LNCAP (cell line): Measurements from ENCODE around the gene ESR1.

ENCODE experiments used
- TF ChIP-seq, protein P1 (sequence below): fragments of 450-650 bp; IDR thresholded peaks from 2 replicates; pipeline ENCODE4 v1.5.1; 2017; ENCODE audit warnings: mild to moderate bottlenecking

The ESR1 gene

DNA sequence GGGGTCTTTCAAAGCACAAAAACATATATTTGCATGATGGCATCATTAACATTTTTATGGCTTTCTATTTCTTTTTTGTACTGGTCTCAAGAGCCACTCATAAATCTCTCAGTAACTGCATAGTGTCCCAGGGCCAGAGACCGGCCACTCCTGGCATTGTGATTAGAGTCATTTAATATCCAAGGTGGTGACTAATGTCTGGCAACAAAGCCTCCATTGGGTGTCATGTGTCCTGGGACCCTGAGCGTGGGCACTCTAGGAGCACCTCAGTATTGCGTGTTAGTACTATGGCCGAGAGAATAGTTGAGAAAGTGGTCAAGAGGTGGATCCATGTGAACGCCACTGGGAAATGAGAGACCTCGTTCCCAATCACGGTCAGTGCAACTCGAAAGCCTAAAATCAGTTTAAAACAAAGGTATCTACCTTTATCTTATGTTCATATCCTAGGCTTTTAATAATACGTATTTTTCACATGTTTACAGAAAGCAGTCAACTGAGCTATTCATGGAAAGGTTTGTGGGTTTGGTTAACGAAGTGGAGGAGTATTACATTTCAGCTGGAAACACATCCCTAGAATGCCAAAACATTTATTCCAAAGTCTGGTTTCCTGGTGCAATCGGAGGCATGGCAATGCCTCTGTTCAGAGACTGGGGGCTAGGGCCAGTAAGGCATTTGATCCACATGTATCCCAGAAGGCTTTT, 2.7 kb upstream of the ESR1 start:
- TF ChIP-seq, protein P1, sequence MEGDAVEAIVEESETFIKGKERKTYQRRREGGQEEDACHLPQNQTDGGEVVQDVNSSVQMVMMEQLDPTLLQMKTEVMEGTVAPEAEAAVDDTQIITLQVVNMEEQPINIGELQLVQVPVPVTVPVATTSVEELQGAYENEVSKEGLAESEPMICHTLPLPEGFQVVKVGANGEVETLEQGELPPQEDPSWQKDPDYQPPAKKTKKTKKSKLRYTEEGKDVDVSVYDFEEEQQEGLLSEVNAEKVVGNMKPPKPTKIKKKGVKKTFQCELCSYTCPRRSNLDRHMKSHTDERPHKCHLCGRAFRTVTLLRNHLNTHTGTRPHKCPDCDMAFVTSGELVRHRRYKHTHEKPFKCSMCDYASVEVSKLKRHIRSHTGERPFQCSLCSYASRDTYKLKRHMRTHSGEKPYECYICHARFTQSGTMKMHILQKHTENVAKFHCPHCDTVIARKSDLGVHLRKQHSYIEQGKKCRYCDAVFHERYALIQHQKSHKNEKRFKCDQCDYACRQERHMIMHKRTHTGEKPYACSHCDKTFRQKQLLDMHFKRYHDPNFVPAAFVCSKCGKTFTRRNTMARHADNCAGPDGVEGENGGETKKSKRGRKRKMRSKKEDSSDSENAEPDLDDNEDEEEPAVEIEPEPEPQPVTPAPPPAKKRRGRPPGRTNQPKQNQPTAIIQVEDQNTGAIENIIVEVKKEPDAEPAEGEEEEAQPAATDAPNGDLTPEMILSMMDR, result no peak

DNA sequence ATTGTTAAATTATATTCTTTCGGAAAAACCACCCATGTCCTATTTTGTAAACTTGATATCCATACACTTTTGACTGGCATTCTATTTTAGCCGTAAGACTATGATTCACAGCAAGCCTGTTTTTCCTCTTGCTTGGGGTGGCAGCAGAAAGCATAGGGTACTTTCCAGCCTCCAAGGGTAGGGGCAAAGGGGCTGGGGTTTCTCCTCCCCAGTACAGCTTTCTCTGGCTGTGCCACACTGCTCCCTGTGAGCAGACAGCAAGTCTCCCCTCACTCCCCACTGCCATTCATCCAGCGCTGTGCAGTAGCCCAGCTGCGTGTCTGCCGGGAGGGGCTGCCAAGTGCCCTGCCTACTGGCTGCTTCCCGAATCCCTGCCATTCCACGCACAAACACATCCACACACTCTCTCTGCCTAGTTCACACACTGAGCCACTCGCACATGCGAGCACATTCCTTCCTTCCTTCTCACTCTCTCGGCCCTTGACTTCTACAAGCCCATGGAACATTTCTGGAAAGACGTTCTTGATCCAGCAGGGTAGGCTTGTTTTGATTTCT, 2.1 kb upstream of the ESR1 start:
- TF ChIP-seq, protein P1, result no peak

DNA sequence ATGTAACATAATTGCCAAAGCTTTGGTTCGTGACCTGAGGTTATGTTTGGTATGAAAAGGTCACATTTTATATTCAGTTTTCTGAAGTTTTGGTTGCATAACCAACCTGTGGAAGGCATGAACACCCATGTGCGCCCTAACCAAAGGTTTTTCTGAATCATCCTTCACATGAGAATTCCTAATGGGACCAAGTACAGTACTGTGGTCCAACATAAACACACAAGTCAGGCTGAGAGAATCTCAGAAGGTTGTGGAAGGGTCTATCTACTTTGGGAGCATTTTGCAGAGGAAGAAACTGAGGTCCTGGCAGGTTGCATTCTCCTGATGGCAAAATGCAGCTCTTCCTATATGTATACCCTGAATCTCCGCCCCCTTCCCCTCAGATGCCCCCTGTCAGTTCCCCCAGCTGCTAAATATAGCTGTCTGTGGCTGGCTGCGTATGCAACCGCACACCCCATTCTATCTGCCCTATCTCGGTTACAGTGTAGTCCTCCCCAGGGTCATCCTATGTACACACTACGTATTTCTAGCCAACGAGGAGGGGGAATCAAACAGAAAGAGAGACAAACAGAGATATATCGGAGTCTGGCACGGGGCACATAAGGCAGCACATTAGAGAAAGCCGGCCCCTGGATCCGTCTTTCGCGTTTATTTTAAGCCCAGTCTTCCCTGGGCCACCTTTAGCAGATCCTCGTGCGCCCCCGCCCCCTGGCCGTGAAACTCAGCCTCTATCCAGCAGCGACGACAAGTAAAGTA, 547 bp upstream of the ESR1 start:
- TF ChIP-seq, protein P1, result no peak

DNA sequence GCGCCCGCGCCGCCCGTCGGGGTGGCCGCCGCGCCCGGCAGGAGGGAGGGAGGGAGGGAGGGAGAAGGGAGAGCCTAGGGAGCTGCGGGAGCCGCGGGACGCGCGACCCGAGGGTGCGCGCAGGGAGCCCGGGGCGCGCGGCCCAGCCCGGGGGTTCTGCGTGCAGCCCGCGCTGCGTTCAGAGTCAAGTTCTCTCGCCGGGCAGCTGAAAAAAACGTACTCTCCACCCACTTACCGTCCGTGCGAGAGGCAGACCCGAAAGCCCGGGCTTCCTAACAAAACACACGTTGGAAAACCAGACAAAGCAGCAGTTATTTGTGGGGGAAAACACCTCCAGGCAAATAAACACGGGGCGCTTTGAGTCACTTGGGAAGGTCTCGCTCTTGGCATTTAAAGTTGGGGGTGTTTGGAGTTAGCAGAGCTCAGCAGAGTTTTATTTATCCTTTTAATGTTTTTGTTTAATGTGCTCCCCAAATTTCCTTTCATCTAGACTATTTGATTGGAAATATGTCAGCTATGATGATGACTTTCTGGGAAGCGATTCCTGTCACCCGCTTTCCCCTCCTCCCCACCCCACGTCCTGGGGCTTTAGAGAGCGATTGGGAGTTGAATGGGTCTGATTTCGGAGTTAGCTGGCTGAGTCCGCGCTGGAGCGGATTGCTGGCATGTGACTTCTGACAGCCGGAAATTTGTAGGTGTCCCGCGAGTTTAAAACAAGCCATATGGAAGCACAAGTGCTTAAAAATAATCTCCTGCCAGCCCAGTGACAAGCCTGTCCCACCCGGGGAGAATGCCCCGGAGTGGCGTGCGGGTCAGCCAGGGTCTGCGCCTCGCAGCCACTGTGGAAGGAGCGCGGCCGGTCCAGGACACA, 1.1 kb downstream of the ESR1 start:
- TF ChIP-seq, protein P1, result no peak

DNA sequence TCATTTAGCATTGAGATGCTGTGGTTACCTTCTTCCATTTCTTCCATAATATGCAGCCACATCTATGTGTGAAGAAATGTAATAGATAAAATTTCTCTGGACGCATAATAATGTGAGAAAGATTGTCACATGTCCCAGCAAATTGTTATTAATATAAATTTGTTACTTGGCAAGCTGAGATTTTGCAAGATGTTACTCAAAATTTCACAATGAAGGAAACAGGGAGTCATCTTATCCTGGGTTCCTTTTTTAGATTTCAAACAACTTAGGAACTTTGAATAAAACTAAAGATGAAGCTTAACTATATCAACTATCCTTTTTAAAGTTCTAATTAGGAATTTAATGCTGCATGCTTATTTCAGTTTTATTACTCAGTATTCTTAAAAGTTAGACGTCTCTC, 3.6 kb downstream of the ESR1 start:
- TF ChIP-seq, protein P1, result no peak

DNA sequence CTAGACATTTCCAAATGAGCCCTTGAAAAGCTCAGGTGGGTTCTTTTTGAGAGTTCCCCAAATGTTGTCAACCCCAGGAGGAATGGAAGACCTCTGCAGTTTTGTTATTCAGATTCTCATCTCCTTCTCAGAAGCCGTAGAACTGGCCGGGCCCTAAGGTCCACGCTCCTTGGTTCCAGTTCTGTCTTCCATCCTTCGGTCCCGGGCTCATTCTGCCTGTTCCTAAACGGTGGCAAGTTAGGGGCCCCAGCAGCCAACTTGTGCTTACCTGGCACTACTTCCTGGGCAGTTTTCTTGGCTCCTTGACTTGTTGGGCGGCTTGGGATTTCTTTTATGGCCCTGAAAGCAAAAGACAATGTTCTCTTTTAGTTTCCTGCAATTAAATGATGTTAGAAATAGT, 6.4 kb downstream of the ESR1 start:
- TF ChIP-seq, protein P1, result no peak

DNA sequence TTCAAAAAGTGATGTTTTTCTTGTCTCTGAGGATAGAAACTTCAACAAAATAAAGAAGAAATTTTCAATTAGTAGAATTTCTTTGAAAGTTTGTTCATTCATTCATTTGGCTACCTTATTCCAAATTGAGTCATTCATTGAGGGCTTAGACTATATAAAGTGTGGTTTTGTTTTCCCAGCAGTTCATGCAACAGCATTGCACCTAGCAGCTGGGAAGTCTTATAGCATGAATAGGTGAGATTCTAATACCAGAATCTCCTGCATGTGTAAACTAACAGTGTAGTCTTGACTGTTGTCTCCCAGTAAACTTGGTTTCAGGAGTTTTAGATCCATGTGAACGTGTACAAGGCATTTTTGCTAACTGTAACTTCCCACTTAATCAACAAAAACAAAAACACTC, 7.1 kb downstream of the ESR1 start:
- TF ChIP-seq, protein P1, result no peak
